GM18909 (cell line): ENCODE measurements around the gene GAA.

Experiments used
- ATAC-seq: cut with Tn5 transposase; IDR thresholded peaks from one replicate; pipeline ENCODE4 v1.9.1; 2021; ENCODE audit warnings: mild to moderate bottlenecking; ENCODE audit not compliant: unreplicated experiment, poor library complexity

Gene GAA

GRCh38 chr17:80115159-80115558 is 13.8 kb downstream of the GAA start:
- ATAC-seq = no peak

- ATAC-seq = no peak
These were observed 15.0 kb downstream of the GAA start for GRCh38 chr17:80116276-80116920.

GRCh38 chr17:80116921-80117380 is 15.6 kb downstream of the GAA start:
- ATAC-seq = no peak

- no peak for ATAC-seq
These were observed 16.4 kb downstream of the GAA start for GRCh38 chr17:80117491-80118401.

- no peak for ATAC-seq
These were observed 17.4 kb downstream of the GAA start for GRCh38 chr17:80118601-80119270.

GRCh38 chr17:80119271-80119791 is 17.9 kb downstream of the GAA start:
- ATAC-seq = no peak

GRCh38 chr17:80119839-80120238 is 18.5 kb downstream of the GAA start:
- no peak for ATAC-seq

GRCh38 chr17:80122026-80122575 is 20.7 kb downstream of the GAA start:
- ATAC-seq = no peak

- ATAC-seq = no peak
These were observed 21.6 kb downstream of the GAA start for GRCh38 chr17:80122926-80123505.

GRCh38 chr17:80123791-80124190 is 22.4 kb downstream of the GAA start:
- ATAC-seq = no peak

GRCh38 chr17:80124351-80124981 is 23.1 kb downstream of the GAA start:
- no peak for ATAC-seq

- no peak for ATAC-seq
These were observed 24.5 kb downstream of the GAA start for GRCh38 chr17:80125656-80126448.

- ATAC-seq = no peak
These were observed 25.0 kb downstream of the GAA start for GRCh38 chr17:80126449-80126715.

- no peak for ATAC-seq
These were observed 27.7 kb downstream of the GAA start for GRCh38 chr17:80129006-80129565.

- ATAC-seq = no peak
These were observed 29.6 kb downstream of the GAA start for GRCh38 chr17:80130992-80131391.

- no peak for ATAC-seq
These were observed 31.7 kb downstream of the GAA start for GRCh38 chr17:80132906-80133625.

GRCh38 chr17:80133626-80133970 is 32.2 kb downstream of the GAA start:
- no peak for ATAC-seq

- ATAC-seq = no peak
These were observed 35.8 kb downstream of the GAA start for GRCh38 chr17:80137131-80137530.
